ENCODE results near the gene CUL9.
A peak's percentile ranks its signal among the peaks of the same experiment; 100 is the strongest.
"Not testable (repeated sequence)": the region's sequence is repeated elsewhere in the genome, so short reads cannot be mapped to it uniquely, and the experiment has no call there.

The CUL9 gene

GRCh38 chr6:43181942-43182860 lies at the start of gene CUL9:
TSS of gene CUL9 (plus strand) at chr6:43182196. CDS start at chr6:43184311, 2,115 bp downstream.
- DNase-seq (ENCODE audit: low spot score), result peak; percentile 85

DNA sequence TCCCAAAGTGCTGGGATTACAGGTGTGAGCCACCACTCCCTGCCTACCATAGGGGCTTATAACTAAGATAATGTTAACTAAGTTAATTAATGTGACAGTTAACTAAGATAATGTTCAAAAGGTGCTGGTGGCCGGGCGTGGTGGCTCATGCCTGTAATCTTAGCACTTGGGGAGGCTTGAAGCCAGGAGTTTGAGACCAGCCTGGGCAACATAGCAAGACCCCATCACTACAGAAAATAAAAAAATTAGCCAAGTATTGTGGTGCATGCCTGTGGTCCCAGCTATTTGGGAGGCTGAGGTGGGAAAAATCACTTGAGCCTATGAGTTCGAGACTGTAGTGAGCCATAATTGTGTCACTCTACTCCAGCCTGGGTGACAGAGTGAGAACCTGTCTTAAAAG lies 43.7 kb upstream of the CUL9 start:
- DNase-seq (ENCODE audit: low spot score), result no peak

- not testable (repeated sequence) for DNase-seq (ENCODE audit: low spot score)
Measured at GRCh38 chr6:43139973-43140372, 42.0 kb upstream of the CUL9 start.

DNA sequence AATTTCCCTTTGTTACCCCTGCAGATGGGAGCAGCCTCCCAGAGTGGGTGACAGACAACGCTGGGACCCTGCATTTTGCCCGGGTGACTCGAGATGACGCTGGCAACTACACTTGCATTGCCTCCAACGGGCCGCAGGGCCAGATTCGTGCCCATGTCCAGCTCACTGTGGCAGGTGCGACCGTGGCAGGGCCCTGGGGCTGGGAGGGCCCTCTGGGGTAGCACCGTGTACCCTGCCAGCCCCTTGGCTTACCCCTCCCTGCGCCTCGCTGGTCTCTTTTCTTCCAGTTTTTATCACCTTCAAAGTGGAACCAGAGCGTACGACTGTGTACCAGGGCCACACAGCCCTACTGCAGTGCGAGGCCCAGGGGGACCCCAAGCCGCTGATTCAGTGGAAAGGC lies 40.4 kb upstream of the CUL9 start:
- DNase-seq (ENCODE audit: low spot score), result no peak

- DNase-seq (ENCODE audit: low spot score), result no peak
Measured at GRCh38 chr6:43142101-43142500, 39.9 kb upstream of the CUL9 start.

DNA sequence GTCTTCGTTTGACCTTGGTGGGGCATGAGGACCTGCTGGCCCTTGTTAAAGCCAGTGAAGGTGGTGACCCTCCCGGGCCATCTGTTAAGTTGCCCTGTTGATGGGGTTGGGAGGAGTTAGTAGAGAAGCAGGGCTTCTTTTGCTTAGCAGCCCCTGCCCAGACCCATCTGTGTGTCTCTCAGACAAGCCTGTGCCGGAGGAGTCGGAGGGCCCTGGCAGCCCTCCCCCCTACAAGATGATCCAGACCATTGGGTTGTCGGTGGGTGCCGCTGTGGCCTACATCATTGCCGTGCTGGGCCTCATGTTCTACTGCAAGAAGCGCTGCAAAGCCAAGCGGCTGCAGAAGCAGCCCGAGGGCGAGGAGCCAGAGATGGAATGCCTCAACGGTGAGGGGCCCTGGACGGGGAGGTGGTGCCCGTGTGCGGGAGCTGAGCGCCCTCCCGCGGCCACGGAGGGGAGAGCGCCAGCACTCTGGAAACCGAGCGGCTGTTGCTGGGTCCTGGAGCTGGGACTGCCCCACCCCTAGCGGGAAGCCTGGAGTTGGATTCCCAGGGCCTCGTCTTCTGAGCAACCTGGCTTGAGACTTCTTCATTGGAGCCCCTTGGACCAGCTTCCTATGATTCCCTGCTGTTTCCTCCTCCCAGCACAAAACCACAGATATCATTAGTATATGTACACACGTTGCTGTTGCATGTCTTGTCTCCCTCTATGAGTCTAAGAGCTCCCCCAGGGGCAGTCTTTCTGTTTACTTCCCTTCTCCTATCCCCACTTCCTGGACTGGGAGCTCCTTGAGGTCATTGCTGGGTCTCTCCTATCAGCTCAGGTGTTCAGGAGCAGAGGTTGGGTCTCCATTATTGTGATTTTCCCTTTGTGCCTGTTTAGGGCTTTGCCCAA lies 38.5 kb upstream of the CUL9 start:
- DNase-seq (ENCODE audit: low spot score), result peak; percentile 96

DNA sequence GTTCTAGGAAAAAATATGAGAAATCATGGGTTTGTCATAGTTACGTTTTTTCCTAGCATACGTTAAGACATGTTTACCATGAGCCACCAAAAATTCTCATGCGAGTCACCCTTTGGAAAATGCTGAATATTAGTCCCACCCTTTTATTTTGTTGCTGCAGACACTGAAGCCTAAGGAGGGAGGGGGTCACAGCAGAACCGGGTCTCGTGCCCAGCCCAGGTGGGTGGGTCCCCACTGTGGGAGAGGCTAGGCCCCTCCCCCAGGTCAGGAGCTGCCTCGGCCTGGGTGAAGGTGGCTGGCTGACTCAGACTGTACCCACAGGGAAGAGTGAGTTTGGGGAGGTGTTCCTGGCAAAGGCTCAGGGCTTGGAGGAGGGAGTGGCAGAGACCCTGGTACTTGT lies 37.1 kb upstream of the CUL9 start:
- no peak for DNase-seq (ENCODE audit: low spot score)

DNA sequence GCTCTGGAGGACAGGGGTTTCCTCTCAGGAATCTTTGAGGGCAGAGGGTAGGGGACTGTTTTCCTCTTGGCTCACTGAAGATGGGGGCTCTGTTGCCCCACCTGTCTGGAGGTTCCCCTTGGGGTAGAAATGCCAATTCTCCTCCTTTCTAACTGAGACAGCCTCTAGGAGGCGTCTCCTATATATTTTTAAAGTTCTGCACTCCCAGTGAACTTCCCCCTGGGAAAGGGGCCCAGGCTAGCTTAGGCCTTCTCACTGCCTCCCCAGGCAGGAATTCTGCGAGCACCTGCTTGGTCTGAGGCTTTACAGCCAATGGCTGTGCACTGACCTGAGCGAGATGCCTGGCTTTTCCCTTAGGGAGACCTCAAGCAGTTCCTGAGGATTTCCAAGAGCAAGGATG lies 35.7 kb upstream of the CUL9 start:
- DNase-seq (ENCODE audit: low spot score), result no peak

- DNase-seq (ENCODE audit: low spot score), result no peak
Measured at GRCh38 chr6:43146709-43147688, 35.0 kb upstream of the CUL9 start.

GRCh38 chr6:43147691-43148477 lies 34.1 kb upstream of the CUL9 start:
- no peak for DNase-seq (ENCODE audit: low spot score)

- DNase-seq (ENCODE audit: low spot score), result peak; percentile 58
Measured at GRCh38 chr6:43149265-43149664, 32.7 kb upstream of the CUL9 start.

- DNase-seq (ENCODE audit: low spot score), result no peak
Measured at GRCh38 chr6:43150051-43150751, 31.8 kb upstream of the CUL9 start.

DNA sequence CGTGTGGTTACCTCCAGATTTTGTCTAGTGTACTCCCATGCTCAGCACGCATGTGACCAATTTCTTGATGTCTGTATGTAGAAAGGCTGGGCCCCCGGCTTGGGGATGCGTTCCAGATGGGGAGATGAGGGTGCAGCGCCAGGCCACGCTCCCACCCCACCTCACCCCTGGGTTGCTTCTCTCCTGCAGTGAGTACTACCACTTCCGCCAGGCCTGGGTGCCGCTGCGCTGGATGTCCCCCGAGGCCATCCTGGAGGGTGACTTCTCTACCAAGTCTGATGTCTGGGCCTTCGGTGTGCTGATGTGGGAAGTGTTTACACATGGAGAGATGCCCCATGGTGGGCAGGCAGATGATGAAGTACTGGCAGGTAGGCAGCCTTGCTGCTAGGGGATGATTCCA lies 22.4 kb upstream of the CUL9 start:
- no peak for DNase-seq (ENCODE audit: low spot score)

- DNase-seq (ENCODE audit: low spot score), result no peak
Measured at GRCh38 chr6:43163899-43164298, 18.1 kb upstream of the CUL9 start.

DNA sequence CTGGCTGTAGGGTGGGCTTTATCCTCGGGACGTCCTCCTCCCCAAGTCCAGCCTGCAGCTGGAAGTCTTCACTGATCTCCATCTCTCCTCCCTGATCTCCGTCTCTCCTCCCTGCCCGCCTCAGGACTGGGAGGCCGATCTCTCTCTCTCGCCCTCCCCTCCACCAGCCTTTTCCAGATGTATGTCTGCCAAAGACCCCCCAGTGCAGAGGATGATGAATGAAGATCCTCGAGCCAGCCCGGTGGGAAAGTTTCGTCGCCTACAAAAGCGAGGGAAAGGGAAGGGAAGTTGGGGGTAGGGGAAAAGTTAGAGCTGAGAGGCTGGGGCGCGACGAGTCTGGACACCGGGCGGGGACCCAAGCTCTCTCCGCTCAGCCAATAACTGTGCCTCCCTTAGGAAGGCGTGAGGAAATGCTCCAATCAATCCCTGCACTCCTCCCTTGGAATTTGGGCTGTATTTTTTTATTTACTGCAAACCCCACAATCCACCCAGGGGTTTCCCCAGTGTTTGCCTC lies 11.5 kb upstream of the CUL9 start:
- DNase-seq (ENCODE audit: low spot score), result peak; percentile 90

GRCh38 chr6:43170931-43171706 lies 10.9 kb upstream of the CUL9 start, which contains the start of gene SRF:
TSS of gene SRF (plus strand) at chr6:43171269. CDS start at chr6:43171657, 388 bp downstream.
- peak; percentile 96 for DNase-seq (ENCODE audit: low spot score)

GRCh38 chr6:43171707-43172103 lies 10.3 kb upstream of the CUL9 start:
- DNase-seq (ENCODE audit: low spot score), result no peak

DNA sequence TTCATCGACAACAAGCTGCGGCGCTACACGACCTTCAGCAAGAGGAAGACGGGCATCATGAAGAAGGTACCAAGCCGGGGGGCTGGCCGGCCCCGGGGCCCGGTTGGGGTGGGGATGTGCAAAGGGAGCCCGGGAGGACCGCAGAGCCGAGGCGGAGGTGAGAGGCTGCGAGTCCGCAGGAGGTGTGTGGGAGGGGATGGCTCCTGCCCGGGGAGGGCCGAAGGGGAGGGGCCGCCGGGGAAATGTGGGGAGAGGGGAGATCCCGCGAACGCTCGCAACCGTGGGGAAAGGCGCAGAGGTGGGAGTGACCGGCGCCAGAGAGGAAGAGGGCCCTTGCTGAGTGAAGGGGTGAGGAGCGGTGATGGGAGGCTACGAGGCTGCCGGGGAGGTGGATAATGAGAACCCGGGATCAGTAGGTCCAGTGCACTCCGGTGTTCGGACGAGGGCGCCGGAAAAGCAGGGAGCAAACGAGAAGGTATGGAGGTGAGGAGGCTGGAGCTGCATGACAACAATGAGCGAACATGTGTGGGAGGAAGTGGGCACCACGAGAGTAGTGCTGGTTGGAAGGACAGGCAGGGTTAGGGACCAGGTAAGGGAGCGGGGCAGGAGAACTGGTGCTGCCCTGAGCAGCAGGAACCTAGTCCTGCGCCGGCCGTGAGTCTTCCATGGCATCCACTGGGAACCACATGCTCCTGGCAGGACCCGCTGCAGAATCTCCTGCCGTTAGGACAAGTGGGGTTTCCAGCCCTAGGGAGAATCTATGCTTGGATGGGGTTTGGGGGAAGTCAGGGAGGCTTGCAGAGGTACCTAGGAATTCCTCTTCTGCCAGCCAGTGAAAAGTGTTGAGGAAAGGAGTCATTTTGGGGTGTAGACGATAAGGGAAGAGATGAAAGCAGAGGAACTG lies 9.6 kb upstream of the CUL9 start:
- DNase-seq (ENCODE audit: low spot score), result no peak
